Fibroblast of peridontal ligament (primary cell): ENCODE data around the gene PDLIM5.
"Not testable (repeated sequence)": the region's sequence is repeated elsewhere in the genome, so short reads cannot be mapped to it uniquely, and the experiment has no call there.

Experiments used
- DNase-seq: peaks from one replicate; pipeline ENCODE4 v3.0.0-alpha.2; 2010; ENCODE audit errors: extremely low read depth

The PDLIM5 gene

GRCh38 chr4:94527556-94528233 is 76.0 kb downstream of the PDLIM5 start:
- no peak for DNase-seq

DNA sequence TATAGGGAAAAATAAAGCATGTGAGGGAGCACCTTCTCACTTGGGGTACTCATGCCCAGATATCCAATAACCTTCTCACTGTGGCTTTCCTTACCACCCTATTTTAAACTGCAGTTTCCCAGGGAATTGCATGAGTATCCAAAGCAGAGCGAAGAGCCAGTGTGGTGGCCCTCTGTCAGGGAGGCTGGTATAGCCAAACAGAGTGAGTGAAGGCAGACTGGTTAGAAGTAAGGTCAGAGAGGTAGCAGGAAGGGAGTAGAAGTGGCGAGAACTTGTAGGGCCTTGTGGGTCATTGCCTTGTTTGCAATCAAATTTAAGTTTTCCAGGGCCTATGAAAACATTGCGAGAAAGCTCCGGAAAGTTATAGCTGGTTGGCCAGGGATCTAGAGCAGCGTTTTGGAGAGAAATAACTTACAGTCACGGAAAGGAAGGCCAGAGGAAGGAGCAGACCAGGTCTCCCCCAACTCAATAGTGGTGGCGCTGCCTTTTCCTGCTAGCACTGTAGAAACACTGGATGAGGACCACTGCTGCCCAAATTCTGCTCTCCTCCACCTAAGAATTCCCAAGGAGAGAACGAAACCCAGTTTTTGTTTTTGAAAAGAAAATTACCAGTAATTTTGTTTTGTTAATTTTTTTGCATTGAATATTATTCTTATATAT is 77.2 kb downstream of the PDLIM5 start:
- DNase-seq: no peak

DNA sequence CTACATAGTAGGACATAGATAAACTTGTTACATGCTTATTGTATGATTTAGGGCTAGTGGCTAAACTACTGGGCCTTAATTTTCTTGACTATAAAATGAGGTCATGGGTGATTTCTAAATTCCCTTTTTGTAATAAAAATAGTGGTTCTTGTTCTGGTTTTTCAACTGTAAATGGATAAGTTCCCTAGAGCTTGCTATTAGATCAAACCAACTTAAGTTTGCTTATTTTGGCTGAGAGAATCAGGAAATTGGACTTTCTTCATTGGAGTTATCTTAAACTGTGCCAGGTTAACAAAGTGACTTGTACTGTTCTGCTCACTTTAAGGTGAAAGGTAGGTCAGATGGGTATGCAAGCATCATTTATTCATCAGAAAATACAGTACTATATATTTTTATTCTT is 78.3 kb downstream of the PDLIM5 start:
- DNase-seq: peak; percentile 70

DNA sequence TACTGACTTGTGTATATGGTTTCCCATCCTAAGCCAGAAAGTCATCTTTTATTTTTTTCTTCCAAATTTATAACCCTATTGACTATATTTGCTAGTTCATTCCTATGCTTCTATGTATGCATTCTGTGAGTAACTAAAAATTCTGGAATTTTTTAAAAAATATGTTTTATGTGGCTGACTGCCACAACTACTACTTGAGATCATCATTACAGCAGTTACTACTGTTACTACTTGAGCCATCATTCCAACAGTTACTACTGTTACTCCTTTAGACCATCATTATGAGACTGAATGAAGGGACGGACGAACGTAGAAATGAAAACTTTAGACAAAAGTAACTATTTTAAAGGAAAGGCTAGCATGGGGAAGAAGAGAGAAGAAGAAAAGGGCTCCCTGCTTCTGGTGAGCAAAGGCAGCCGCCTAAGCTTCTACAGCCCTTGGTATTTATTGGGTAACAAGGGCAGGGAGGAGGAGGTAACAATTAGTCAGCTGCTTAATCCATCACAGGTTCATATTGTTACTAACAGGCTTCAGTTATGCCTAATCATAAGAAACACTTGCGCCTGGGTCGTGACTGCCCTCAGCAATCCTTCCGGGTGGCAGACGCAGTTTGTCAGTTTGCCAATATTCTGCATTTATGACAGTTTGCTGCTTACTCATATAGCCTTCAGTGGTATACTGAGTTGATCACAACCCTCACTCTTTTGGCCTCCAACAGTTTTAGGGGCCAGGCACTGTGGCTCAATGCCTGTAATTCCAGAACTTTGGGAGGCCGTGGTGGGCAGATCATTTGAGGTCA is 80.4 kb downstream of the PDLIM5 start:
- DNase-seq: peak; percentile 33

- no peak for DNase-seq
Observed at GRCh38 chr4:94533405-94534223, 81.9 kb downstream of the PDLIM5 start.

- DNase-seq: no peak
Observed at GRCh38 chr4:94534401-94535312, 82.9 kb downstream of the PDLIM5 start.

GRCh38 chr4:94536049-94536448 is 84.3 kb downstream of the PDLIM5 start:
- DNase-seq: no peak

DNA sequence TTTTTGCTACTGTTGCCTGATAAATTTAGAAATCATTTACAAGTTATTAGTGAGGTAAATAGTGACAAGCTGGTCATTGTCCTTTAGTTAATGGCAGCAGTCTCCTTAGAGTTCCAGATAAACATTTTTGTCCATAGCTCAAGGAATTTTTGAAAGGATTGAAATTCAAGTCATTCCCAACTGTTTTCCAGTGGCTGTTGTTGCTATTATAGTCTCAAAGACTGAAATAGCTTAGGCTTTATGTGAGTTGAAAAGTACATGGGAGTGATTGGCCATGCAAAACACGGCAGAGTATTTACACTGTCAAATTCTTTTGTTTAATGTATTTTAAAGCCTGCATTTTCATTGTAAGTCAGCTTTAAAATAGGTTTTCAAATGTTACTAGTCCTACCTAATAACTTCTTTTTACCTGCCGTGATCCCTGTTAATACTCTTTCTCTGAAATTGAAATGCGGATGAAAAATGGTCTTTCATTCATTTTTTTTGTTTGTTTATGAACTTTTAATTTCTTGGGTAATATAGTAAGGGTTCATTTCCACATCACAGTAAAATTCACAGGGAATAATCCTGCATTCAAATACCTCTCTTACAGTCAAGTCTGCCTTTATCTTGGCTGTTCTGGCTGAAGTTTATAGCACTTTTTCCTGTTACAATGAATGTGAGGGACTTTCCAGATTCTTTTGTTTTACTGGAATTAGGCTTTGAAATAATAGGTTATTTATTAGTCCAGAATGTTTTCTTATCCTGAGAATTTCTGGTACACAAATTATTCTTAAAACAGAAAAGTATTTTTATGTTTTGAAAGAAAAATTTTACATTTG is 85.1 kb downstream of the PDLIM5 start:
- no peak for DNase-seq

GRCh38 chr4:94537921-94538628 is 86.3 kb downstream of the PDLIM5 start:
- no peak for DNase-seq

- DNase-seq: no peak
Observed at GRCh38 chr4:94540476-94540875, 88.7 kb downstream of the PDLIM5 start.

- DNase-seq: no peak
Observed at GRCh38 chr4:94544811-94545210, 93.1 kb downstream of the PDLIM5 start.

DNA sequence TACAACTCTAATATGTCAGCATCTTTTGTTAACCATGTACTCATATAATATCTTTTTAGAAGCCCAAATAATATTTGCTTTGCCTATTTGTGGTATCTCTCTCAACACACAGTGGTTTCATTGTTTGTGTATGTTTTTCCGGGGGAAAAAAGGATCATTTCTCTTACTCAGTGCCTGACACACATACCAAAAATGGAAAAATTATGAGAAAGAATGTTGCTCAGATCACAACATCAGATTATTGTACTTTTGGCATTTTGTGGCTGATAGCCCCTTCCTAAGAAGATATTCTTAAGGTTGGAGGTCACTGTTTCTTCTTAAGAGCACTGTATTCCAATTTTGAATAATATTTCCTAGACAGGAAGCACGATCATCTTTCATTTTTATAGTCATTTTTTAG is 93.6 kb downstream of the PDLIM5 start:
- peak; percentile 75 for DNase-seq

DNA sequence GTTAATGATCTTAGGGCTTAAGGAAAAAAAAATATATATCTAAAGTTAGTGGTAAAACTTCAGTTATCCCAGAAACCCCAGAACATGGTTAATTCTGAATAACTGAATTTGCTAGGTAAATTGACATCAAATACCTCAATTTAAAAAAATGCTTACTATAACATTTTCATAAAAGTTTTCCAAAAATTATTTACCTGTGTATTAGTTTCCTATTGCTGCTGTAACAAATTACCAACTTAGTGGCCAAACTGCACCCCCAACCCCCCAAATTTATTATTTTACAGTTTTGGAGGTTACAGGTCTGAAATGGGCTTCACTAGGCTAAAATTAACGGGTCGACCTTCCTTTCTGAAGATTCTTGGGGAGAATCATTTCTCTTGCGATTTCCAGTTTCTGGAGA is 95.2 kb downstream of the PDLIM5 start:
- no peak for DNase-seq

GRCh38 chr4:94548571-94548970 is 96.8 kb downstream of the PDLIM5 start:
- DNase-seq: peak; percentile 60

GRCh38 chr4:94550352-94550751 is 98.6 kb downstream of the PDLIM5 start:
- no peak for DNase-seq

- no peak for DNase-seq
Observed at GRCh38 chr4:94550851-94551250, 99.1 kb downstream of the PDLIM5 start.

GRCh38 chr4:94551643-94552564 is 100.2 kb downstream of the PDLIM5 start:
- DNase-seq: peak; percentile 89

DNA sequence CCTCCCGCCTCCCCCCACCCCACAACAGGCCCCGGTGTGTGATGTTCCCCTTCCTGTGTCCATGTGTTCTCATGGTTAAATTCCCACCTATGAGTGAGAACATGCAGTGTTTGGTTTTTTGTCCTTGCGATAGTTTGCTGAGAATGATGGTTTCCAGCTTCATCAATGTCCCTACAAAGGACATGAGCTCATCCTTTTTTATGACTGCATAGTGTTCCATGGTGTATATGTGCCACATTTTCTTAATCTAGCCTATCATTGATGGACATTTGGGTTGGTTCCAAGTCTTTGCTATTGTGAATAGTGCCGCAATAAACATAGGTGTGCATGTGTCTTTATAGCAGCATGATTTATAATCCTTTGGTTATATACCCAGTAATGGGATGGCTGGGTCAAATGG is 104.3 kb downstream of the PDLIM5 start:
- DNase-seq: not testable (repeated sequence)
